Mucosa of stomach (tissue), 1 donor: Measurements from ENCODE around the gene AP1M1.

ENCODE experiments used
- H3K27me3 ChIP-seq: one replicate; pipeline ENCODE4 v1.7.0; 2013; ENCODE audit warnings: mild to moderate bottlenecking, low read length; ENCODE audit not compliant: control insufficient read depth, insufficient read depth
- H3K36me3 ChIP-seq: one replicate; pipeline ENCODE4 v1.7.0; 2013; ENCODE audit warnings: low read length; ENCODE audit not compliant: control insufficient read depth, insufficient read depth
- H3K4me1 ChIP-seq: one replicate; pipeline ENCODE4 v1.7.0; 2013; ENCODE audit warnings: mild to moderate bottlenecking, low read length; ENCODE audit not compliant: control insufficient read depth, insufficient read depth
- H3K4me3 ChIP-seq: one replicate; pipeline ENCODE4 v1.7.0; 2013; ENCODE audit warnings: low read length
- H3K9ac ChIP-seq: one replicate; pipeline ENCODE4 v1.7.0; 2013; ENCODE audit warnings: mild to moderate bottlenecking, low read length, moderate library complexity
- H3K9me3 ChIP-seq: one replicate; pipeline ENCODE4 v1.7.0; 2013; ENCODE audit warnings: mild to moderate bottlenecking, low read length, moderate library complexity; ENCODE audit not compliant: control insufficient read depth
- donor health status: Pancreatic carcinoma.

AP1M1 gene

GRCh38 chr19:16204005-16204294 lies 6.2 kb downstream of the AP1M1 start:
- Histone ChIP-seq H3K27me3 (no peaks in the 10 kb centered on the region), H3K4me3 (no peak overlapping the region), H3K9me3 (no peaks in the 10 kb centered on the region), H3K4me1 (peaks cover 11% of the 10 kb centered on the region), H3K36me3 (peaks cover 4% of the 10 kb centered on the region), H3K9ac (no peak overlapping the region)

GRCh38 chr19:16205205-16206045 lies 7.7 kb downstream of the AP1M1 start:
- no peak overlapping the region for H3K4me3 ChIP-seq
- no peaks in the 10 kb centered on the region for H3K27me3 ChIP-seq
- H3K36me3 ChIP-seq, result peaks cover 4% of the 10 kb centered on the region
- no peak overlapping the region for H3K9ac ChIP-seq
- H3K4me1 ChIP-seq, result no peaks in the 10 kb centered on the region
- no peaks in the 10 kb centered on the region for H3K9me3 ChIP-seq

- Histone ChIP-seq H3K36me3 (peaks cover 4% of the 10 kb centered on the region), H3K9ac (no peak overlapping the region)
These were observed 8.4 kb downstream of the AP1M1 start for GRCh38 chr19:16206046-16206605.

GRCh38 chr19:16206637-16207036 lies 8.9 kb downstream of the AP1M1 start:
- Histone ChIP-seq H3K27me3 (no peaks in the 10 kb centered on the region), H3K4me1 (no peaks in the 10 kb centered on the region), H3K36me3 (peaks cover 4% of the 10 kb centered on the region), H3K4me3 (no peak overlapping the region), H3K9me3 (no peaks in the 10 kb centered on the region), H3K9ac (no peak overlapping the region)

More at GRCh38 chr19:16206046-16206605, 8.4 kb downstream of the AP1M1 start:
- Histone ChIP-seq H3K4me3 (no peak overlapping the region), H3K9me3 (no peaks in the 10 kb centered on the region), H3K27me3 (no peaks in the 10 kb centered on the region), H3K4me1 (no peaks in the 10 kb centered on the region)

- Histone ChIP-seq H3K9me3 (no peaks in the 10 kb centered on the region), H3K4me1 (no peaks in the 10 kb centered on the region), H3K4me3 (no peak overlapping the region), H3K27me3 (no peaks in the 10 kb centered on the region), H3K9ac (no peak overlapping the region), H3K36me3 (peaks cover 4% of the 10 kb centered on the region)
These were observed 9.4 kb downstream of the AP1M1 start for GRCh38 chr19:16207063-16207462.

- Histone ChIP-seq H3K9me3 (no peaks in the 10 kb centered on the region), H3K9ac (no peak overlapping the region), H3K4me3 (no peak overlapping the region), H3K36me3 (peaks cover 4% of the 10 kb centered on the region), H3K27me3 (no peaks in the 10 kb centered on the region), H3K4me1 (no peaks in the 10 kb centered on the region)
These were observed 9.8 kb downstream of the AP1M1 start for GRCh38 chr19:16207490-16208025.

GRCh38 chr19:16208064-16208759 lies 10.5 kb downstream of the AP1M1 start:
- H3K36me3 ChIP-seq, result peaks cover 4% of the 10 kb centered on the region
- no peaks in the 10 kb centered on the region for H3K27me3 ChIP-seq
- no peaks in the 10 kb centered on the region for H3K9me3 ChIP-seq
- H3K9ac ChIP-seq, result no peak overlapping the region
- no peak overlapping the region for H3K4me3 ChIP-seq
- H3K4me1 ChIP-seq, result no peaks in the 10 kb centered on the region

- no peak overlapping the region for H3K4me3 ChIP-seq
- H3K9me3 ChIP-seq, result no peaks in the 10 kb centered on the region
- H3K9ac ChIP-seq, result no peak overlapping the region
- no peaks in the 10 kb centered on the region for H3K4me1 ChIP-seq
- H3K36me3 ChIP-seq, result peaks cover 4% of the 10 kb centered on the region
- no peaks in the 10 kb centered on the region for H3K27me3 ChIP-seq
These were observed 11.3 kb downstream of the AP1M1 start for GRCh38 chr19:16208847-16209665.

GRCh38 chr19:16210168-16210567 lies 12.5 kb downstream of the AP1M1 start:
- Histone ChIP-seq H3K9me3 (no peaks in the 10 kb centered on the region), H3K27me3 (no peaks in the 10 kb centered on the region), H3K4me3 (no peak overlapping the region), H3K36me3 (no peaks in the 10 kb centered on the region), H3K9ac (no peak overlapping the region), H3K4me1 (no peaks in the 10 kb centered on the region)

GRCh38 chr19:16213076-16213475 lies 15.4 kb downstream of the AP1M1 start:
- H3K9me3 ChIP-seq, result no peaks in the 10 kb centered on the region
- peaks cover 9% of the 10 kb centered on the region for H3K4me1 ChIP-seq
- H3K36me3 ChIP-seq, result peaks cover 5% of the 10 kb centered on the region
- H3K9ac ChIP-seq, result no peak overlapping the region
- H3K27me3 ChIP-seq, result no peaks in the 10 kb centered on the region
- no peak overlapping the region for H3K4me3 ChIP-seq

- no peak overlapping the region for H3K9ac ChIP-seq
- H3K27me3 ChIP-seq, result no peaks in the 10 kb centered on the region
- H3K4me3 ChIP-seq, result no peak overlapping the region
- peaks cover 9% of the 10 kb centered on the region for H3K9me3 ChIP-seq
- H3K36me3 ChIP-seq, result peaks cover 5% of the 10 kb centered on the region
- H3K4me1 ChIP-seq, result peaks cover 9% of the 10 kb centered on the region
These were observed 19.3 kb downstream of the AP1M1 start for GRCh38 chr19:16216744-16217670.
